Measurements from ENCODE around the gene NTNG1.
A peak's percentile ranks its signal among the peaks of the same experiment; 100 is the strongest.
"Not testable (repeated sequence)": the region's sequence is repeated elsewhere in the genome, so short reads cannot be mapped to it uniquely, and the experiment has no call there.

NTNG1 gene

DNA sequence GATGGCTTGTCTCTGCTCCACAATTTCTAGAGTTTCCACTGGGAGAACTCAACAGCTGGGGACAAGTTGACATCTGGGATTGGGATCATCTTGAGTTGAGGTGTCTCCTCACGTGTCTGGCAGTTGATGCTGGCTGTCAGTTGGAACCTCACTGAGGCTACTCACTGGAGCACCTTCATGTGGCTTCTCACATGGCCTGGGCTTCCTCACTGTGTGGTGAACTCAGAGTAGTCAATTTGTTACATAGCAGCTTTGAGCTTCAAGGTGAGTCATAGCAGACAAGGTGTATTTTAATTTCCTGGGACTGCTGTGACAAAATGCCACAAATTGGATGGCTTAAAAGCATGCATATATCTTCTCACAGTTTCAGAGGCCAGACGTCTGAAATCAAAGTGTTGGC, 44.0 kb downstream of the NTNG1 start:
- H3K4me3 ChIP-seq (ENCODE audit: low read length) = no peak overlapping the region
- peak; percentile 46 for DNase-seq (ENCODE audit: low read depth, low spot score)

DNA sequence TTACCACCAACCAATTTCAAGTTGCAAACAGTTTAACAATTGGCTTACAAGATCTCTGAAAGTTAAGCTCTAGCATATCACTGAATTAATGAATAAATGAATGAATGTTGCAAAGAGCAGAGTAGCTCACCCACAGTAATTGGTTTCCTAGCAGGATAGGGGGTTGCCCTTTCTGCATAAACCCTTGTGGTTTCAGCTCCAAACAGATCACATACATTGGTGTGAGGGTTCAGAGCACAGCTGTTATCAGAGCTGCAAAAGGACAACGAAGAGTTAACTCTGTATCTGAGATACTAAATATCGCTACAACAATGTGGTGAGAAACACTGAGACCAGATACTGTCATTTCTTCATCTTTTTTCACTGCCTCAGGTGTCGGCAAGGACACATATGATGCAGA, 46.6 kb downstream of the NTNG1 start:
- H3K4me3 ChIP-seq (ENCODE audit: low read length) = no peak overlapping the region
- no peak for DNase-seq (ENCODE audit: low read depth, low spot score)

DNA sequence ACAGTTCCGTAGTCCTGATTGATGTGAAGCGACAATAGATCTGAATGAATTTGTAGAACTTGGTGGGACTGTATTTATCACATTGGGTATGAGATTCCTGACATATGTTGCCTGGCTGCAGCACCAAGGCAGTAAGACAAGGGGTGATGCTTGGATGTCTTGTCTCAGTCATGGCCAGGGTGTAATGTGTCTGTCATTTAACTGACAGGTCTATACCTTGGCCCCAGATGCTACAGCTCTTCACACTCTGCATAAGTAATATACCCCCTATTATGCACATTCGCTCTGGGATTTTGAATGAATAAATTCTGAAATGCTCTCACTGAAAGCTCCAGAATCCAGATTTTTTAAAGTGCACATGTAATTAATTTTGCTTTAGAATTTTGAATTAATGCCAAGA, 47.3 kb downstream of the NTNG1 start:
- no peak overlapping the region for H3K4me3 ChIP-seq (ENCODE audit: low read length)
- DNase-seq (ENCODE audit: low read depth, low spot score) = no peak

DNA sequence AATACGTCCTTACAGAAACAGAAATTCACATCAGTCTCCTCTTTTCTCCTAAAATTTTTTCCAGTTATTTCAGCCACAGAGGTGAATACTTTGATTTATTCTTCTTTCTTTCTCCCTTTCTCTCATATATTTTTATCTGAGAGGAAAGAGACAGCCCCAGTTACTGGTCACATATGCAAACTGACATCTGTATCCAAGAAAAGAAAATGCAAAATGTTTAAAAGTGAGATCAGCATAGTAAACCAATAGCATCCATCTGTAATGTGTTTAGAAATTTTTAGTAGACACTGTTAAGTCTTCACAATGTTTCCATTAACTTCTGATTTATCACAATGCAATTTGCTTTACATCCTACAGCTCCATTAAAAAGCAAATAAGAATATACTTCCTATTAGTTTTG, 53.5 kb downstream of the NTNG1 start:
- no peak overlapping the region for H3K4me3 ChIP-seq (ENCODE audit: low read length)
- DNase-seq (ENCODE audit: low read depth, low spot score) = no peak

DNA sequence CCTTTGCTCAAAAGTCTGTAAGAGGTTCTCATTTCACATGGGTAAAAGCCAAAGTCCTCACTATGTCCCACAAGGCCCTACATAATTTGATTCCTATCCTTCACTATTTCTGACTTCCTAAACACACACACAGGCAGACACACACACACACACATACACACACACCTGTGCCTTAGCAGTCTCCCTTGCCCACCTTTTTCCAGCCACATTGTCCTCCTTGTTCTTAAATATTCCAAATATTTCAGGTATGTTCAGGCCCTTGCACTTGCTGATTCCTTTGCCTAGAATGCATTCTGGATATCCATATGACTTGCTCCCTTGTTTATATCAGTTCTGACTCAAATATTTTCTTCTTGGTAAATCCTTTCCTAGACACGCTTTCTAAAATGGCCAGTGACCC, 54.6 kb downstream of the NTNG1 start:
- H3K4me3 ChIP-seq (ENCODE audit: low read length) = no peak overlapping the region

DNA sequence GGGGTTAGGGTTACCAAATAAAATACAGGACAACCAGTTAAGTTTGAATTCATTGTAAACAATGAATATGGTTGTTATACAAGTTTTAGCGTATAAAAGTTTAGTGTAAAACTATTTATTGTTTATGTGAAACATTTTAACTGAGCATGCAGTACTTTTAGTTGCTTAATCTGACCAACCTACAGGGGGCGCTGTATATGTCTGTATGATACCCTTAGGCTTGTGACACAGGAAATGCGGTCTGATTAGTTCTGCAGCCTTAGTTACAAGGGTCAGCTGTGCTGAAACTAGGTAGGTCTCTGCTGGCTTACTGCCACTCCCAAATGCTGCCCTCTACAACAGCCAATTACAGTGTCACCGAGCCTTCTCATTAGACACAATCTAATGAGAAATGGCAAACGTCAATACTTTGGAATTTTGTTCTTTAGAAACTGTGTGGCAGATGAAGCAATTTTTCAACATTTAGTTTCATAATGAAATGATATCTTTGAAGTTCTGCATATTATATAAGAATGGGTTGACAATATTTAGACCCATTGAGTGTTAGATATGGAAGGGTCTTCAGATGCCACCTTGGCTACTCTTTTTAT, 56.2 kb downstream of the NTNG1 start:
- H3K4me3 ChIP-seq (ENCODE audit: low read length) = no peak overlapping the region
- DNase-seq (ENCODE audit: low read depth, low spot score) = peak; percentile 65

More for the DNA sequence above, 54.6 kb downstream of the NTNG1 start:
- DNase-seq (ENCODE audit: low read depth, low spot score) = no peak

DNA sequence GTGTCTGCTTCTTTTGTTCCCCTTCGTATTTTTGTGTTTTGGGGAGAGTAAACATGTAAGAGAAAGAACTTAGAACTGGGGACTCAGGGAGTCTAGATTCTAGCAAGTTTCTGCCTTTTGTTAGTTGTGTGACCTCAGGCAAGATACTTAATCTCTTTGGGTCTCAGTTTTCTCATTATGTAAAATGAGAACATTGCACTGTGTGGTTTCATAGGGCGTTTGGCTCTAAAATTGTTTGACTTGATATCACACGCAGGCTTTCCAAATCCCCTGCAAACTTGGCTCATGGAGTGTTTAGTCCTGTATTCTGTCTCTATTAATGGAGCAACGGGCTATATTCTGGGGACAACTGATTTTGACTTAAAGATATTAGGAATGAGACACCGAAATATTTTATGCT, 57.7 kb downstream of the NTNG1 start:
- H3K4me3 ChIP-seq (ENCODE audit: low read length) = no peak overlapping the region
- DNase-seq (ENCODE audit: low read depth, low spot score) = no peak

DNA sequence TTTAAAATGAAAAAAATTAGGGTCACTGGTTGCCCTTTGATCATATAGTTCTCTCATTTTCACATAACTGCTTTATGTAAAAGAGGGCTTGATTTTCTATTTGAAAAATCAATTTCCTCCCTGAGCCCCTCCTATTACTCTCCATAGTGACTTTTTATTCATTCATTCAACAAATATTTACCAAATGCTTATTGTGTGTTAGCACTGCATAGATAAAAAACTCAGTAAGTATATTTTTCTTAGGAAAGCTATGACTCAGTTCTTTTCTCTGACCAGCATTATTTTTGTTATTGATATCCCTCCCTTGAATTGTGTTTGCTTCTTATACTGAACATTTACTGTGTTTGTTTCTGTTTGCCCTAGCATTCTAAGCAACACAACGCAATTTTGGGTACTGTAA, 59.8 kb downstream of the NTNG1 start:
- DNase-seq (ENCODE audit: low read depth, low spot score) = no peak
- no peak overlapping the region for H3K4me3 ChIP-seq (ENCODE audit: low read length)

DNA sequence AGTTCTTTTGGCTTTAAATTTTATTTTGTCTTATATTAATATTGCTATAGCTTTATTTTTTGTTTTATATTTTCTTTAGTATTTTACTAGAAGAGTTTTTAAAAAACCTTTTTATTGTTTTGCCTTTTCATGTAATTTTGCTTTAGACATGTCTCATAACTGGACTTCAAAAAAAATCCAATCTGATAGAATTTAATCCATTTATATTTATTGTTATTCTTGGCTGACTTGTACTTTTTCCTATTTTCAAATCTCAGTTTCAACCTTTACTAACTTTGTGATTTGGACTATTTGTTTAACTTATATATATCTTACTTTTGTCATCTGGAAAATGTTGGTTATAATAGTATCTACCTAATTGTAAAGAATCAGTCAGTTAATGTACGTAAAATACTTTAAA, 61.2 kb downstream of the NTNG1 start:
- H3K4me3 ChIP-seq (ENCODE audit: low read length) = no peak overlapping the region
- no peak for DNase-seq (ENCODE audit: low read depth, low spot score)

DNA sequence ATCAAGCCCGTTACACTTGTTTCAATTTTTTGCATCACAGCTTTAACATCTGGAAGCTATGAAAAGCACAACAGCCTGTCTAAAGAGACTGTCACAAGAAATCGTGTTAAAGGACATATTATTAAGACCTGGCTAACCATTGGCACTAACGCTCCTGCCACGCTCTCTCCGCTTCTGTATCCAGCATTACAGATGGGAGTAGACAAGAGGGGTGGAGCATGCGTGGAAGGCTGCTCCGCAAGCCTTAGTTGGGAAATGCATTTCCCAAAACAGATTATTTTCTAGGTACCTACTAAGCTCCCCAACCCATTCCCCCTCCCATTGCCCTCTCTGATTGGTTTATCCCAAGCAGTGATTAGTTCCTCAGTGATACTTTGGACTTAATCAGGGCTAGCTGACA, 72.4 kb downstream of the NTNG1 start:
- H3K4me3 ChIP-seq (ENCODE audit: low read length) = no peak overlapping the region
- no peak for DNase-seq (ENCODE audit: low read depth, low spot score)

DNA sequence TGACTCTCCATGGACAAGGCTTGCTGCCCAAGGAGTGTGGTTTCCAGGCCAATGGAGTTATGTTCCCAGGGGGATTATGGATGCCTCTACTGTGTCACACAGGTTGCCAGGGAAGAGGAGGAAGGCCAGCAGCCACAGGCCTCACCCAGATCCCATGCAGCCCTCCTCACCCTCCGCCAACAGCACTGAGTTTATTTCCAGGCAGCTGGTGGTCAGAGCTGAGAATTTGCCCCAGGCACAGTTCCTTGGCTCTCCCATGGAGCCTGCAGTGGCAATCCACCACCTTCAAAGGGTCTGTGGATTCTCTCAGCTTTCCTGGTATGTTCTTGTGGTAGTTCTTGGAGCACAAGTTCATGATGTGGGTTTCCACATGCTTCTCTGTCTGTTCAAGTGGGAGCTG, 79.2 kb downstream of the NTNG1 start:
- no peak for DNase-seq (ENCODE audit: low read depth, low spot score)

DNA sequence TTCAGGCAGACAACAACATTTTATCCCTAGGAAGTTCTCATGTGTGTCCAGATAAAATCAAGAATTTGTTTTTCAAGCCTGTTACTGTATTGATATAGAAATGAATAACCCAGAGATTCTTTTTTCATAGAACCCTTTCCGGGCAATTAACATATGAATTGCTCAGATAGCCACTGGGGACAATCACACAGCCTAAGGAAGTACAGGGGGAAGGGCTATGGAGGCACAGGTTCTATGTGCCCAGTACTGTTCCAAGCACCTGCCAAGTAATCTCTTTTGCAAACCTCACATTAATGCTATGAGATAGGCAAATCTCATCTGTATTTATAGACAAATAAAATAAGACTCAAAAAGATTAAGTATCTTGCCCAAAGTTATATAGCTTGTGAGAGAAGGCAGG, 84.9 kb downstream of the NTNG1 start:
- no peak overlapping the region for H3K4me3 ChIP-seq (ENCODE audit: low read length)
- DNase-seq (ENCODE audit: low read depth, low spot score) = no peak

More for the DNA sequence above, 79.2 kb downstream of the NTNG1 start:
- H3K4me3 ChIP-seq (ENCODE audit: low read length) = no peak overlapping the region

DNA sequence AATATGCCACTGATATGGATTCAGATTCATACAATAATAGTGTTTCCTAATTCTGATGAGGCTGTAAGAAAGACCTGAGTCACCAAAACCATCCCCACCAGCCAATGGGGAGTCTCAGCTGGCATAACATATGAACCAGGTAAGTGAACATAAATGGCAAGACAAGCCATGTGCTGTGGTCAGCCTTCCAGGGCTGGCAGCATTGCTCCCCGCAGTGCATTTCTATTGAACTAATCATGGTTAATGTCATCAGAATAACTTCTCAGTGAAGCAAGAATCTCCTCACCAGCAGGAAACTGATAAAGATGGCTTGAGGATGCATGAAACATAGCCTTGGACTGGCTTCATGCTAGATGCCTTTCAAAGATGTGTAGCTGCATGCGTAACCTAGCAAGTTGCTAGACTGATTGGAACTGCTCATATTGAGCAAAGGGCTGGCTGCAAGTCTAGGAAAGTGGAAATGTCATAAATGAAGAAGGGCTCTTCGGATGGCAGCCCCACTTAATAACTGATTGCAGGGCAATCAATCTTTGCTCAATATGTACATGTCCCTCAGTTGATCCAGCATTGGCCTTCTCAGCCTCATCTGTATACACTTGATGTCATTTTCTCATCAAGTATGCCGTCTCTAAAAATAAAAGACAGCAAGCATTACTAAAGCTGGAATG, 88.0 kb downstream of the NTNG1 start:
- DNase-seq (ENCODE audit: low read depth, low spot score) = no peak
- H3K4me3 ChIP-seq (ENCODE audit: low read length) = no peak overlapping the region

DNA sequence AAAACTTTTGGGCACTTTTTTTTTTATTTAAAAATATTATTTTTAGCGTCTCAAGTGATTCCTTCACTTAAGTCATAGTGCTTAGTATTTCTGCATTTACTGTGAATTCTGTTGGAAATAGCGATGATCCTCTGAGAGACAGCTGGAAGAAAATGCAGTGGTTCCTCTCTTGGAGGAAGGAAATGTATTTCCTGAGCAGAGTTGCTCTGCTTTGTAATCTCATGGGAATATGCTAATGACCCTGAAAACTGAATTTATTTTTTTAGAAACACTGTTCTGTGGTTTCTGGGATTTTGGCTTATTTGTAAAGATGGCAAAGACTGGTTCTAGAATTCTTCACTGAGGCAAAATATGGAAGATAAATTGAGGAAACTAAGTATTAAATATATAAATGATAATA, 88.9 kb downstream of the NTNG1 start:
- DNase-seq (ENCODE audit: low read depth, low spot score) = no peak

DNA sequence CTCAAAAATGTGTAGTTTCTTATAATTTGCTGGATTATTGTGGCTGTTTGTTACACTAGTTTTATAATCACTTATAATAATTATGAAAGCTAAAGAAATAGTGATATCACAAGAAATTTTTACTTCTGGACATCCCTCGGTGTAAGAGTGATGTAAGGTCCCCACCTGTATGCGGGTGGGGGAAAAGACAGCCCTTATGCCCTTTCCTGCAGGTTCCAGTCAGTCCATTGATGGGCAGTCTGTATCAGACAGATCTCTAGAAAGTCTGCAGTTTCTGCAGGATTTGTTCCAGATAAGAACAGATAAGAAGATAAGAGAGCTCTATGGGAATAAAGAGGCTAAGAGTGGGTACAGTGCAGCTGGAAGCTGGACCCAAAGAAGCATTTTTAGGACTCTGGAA, 89.3 kb downstream of the NTNG1 start:
- no peak overlapping the region for H3K4me3 ChIP-seq (ENCODE audit: low read length)
- DNase-seq (ENCODE audit: low read depth, low spot score) = no peak

More for the DNA sequence above, 88.9 kb downstream of the NTNG1 start:
- H3K4me3 ChIP-seq (ENCODE audit: low read length) = no peak overlapping the region

DNA sequence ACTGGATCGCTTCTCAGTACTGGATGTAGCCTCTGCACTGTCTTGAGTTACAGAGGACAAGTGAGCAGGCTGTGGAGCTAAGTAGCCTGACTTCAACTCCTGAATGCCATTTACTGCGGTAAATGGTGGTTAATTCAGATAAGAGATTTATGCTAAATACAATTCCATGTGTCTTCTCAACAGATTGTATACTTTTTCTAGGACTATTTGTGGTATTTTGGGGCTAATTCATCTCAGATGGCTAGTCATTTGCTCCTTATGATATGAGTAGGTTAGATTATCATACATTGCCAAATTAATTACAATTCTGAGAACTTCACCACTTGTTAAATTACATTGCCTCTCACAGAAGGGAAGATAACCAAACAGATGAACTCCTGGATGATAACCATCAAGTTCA, 90.5 kb downstream of the NTNG1 start:
- no peak overlapping the region for H3K4me3 ChIP-seq (ENCODE audit: low read length)
- DNase-seq (ENCODE audit: low read depth, low spot score) = no peak

DNA sequence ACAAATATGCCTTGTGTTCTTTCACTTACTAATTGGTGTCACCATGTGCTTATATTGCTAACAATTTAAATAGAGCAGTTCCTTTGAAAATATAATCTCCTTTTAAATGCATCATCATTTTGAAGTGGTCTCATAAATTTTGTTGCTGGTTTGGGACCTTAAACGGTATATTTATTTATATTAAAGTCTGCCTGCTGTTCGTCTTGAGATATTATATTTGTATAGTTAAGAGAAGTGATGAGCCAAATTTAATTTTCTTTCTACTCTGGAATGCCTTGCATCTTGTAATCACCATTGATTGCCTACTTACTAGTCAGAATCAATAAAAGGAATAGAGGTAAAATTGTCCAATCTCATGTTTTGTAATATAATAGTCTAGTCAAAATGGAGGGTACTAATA, 91.6 kb downstream of the NTNG1 start:
- no peak for DNase-seq (ENCODE audit: low read depth, low spot score)
- no peak overlapping the region for H3K4me3 ChIP-seq (ENCODE audit: low read length)

DNA sequence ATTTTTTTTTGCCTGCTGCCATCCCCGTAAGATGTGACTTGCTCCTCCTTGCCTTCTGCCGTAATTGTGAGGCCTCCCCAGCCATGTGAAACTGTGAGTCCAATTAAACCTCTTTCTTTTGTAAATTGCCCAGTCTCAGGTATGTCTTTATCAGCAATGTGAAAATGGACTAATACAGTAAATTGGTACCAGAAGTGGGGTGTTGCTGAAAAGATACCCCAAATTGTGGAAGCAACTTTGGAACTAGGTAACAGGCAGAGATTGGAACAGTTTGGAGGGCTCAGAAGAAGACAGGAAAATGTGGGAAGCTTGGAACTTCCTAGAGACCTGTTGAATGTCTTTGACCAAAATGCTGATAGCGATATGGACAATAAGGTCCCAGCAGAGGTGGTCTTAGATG, 95.9 kb downstream of the NTNG1 start:
- H3K4me3 ChIP-seq (ENCODE audit: low read length); DNase-seq (ENCODE audit: low read depth, low spot score): not testable (repeated sequence)

DNA sequence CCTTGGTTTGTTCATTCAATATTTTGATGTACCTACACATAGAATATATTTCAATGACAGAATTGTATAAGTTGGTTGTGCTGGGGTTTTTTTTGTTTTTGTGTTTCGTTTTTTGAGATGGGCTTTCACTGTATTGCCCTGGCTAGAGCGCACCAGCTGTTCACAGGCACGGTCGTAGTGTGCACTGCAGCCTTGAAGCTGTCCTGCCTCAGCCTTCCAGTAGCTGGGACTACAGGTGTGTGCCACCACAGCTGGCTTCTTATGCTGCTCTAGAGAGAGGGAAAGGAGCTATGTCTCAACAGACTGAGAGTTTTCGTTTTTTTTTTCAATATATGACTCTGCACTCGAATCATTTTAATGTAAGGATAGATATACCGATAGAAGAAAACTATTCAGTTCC, 102.6 kb downstream of the NTNG1 start:
- H3K4me3 ChIP-seq (ENCODE audit: low read length) = no peak overlapping the region
- no peak for DNase-seq (ENCODE audit: low read depth, low spot score)

DNA sequence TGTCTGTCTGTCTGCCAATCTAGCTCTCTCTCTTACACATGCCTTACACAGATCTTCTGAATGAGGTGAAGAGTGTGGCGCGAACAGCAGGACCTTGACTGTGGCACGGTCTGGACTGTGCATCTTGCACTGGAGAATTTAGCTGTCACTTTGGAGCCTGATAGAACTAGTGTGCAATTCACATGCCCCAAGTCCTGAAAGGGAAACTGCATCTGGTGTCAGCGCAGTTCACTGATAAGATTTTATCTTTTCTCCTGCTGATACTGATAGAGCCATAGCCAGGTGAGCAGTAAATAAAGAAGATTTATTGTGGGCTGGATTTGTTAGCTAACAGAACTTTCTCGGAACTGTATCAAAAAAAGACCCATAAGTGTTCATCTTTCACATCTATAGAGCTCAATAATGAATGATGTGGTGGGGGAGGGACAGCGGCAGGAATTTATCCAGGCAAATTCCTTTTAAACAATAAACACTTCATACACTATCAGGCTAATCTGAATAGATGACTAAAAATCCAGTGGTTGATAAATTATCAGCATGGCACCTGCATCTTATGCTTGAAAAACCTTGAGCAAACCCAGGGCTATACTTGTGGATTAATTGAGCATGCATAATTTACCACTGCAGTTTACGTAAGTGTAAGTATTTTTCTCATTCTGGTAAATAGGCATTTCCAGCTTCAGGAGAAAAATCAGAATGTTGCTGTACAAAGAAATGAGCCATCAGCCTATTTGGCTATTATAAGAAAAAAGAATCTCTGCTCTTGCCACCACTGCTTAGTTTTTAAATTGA, 104.1 kb downstream of the NTNG1 start:
- no peak for DNase-seq (ENCODE audit: low read depth, low spot score)
- no peak overlapping the region for H3K4me3 ChIP-seq (ENCODE audit: low read length)
